Kidney (tissue), 14 donors: ENCODE results near the gene CDH13. TPM values are rescaled to one million over a fixed set of nuclear protein-coding genes. Genes with fewer than 3 reads are reported as not detected.

Experiments
- DNase-seq, 5 donors: peaks; one replicate each; pipeline ENCODE4 v3.0.0-alpha.2; 2013 to 2020
- FAIRE-seq: peaks from 2 replicates; lab custom pipeline; 2012; peaks lifted over from hg19 to GRCh38; lab: Jason Lieb, UNC
- H3K27ac ChIP-seq, 2 donors: one replicate each; pipeline ENCODE4 v1.7.0; 2013; ENCODE audit warnings: low read depth in 2 of 2, low read length in 2 of 2, inconsistent platforms in 1 of 2
- H3K27me3 ChIP-seq: one replicate; pipeline ENCODE4 v1.7.1; 2013; ENCODE audit warnings: low read length, inconsistent platforms; ENCODE audit not compliant: control insufficient read depth, insufficient read depth
- H3K36me3 ChIP-seq, 3 donors: one replicate each; pipeline versions ENCODE4 v1.7.0 to v1.7.1; 2013; ENCODE audit warnings: low read length in 3 of 3, control low read depth in 1 of 3, inconsistent platforms in 1 of 3; ENCODE audit not compliant: insufficient read depth in 3 of 3, control insufficient read depth in 2 of 3
- H3K4me1 ChIP-seq, 3 donors: one replicate each; pipeline versions ENCODE4 v1.7.0 to v1.7.1; 2013; ENCODE audit warnings: low read length in 3 of 3, inconsistent platforms in 1 of 3, low read depth in 1 of 3; ENCODE audit not compliant: control insufficient read depth in 2 of 3, insufficient read depth in 2 of 3
- H3K4me3 ChIP-seq, 3 donors: one replicate each; pipeline versions ENCODE4 v1.7.0 to v1.8.1; 2013; ENCODE audit warnings: low read length in 3 of 3, control low read depth in 1 of 3, inconsistent platforms in 1 of 3
- H3K9ac ChIP-seq, 3 donors: one replicate each; pipeline versions ENCODE4 v1.7.0 to v1.7.1; 2013; ENCODE audit warnings: low read length in 3 of 3, control low read depth in 1 of 3, inconsistent platforms in 1 of 3
- H3K9me3 ChIP-seq, 3 donors: one replicate each; pipeline versions ENCODE4 v1.7.0 to v1.7.1; 2013; ENCODE audit warnings: low read length in 3 of 3, control low read depth in 1 of 3, inconsistent platforms in 1 of 3; ENCODE audit not compliant: control insufficient read depth in 2 of 3, insufficient read depth in 1 of 3
- intact Hi-C: fragments of 100-400 bp; cut with DNase I; formaldehyde crosslinking; loops from one replicate; pipeline ENCODE4 v1.11.1; 2022
- polyA plus RNA-seq: library from polyadenylated mRNA; stranded (reverse); fragments of 350-450 nt; fragmentation: Illumina TruSeq; extraction: RNeasy Lipid Tissue Mini Kit (QIAGEN cat#74804); gene quantifications from one replicate; pipeline ENCODE4 v1.2.3, GENCODE V29; 2014; ENCODE audit warnings: low read depth, low replicate concordance; ENCODE audit not compliant: insufficient read depth
- total RNA-seq: library from RNA; stranded (reverse); fragmentation: NEBNext Ultra II Directional; extraction: Animal tissue kit (Norgen Biotek cat#: 25700); gene quantifications from one replicate; pipeline ENCODE4 v1.2.1, GENCODE V29; 2021
- TF ChIP-seq, protein P1 (sequence below): IDR thresholded peaks from 3 replicates; pipeline ENCODE4 v1.5.1; 2012; ENCODE audit warnings: mild to moderate bottlenecking, moderate library complexity, borderline replicate concordance; ENCODE audit not compliant: insufficient read depth; ENCODE audit errors: extremely low read depth
- donor health status: control.
- donor health status: control.
- donor health status: control.
- donor health status: control.
- donor health status: control.
- donor health status: DM: yes; HTN: yes; CAD: no.
- donor health status: Normal renal cell carcinoma (clear cell type).

Gene CDH13
- total and polyA plus RNA-seq, 2 donors from 2014 or later: 4.8 to 13.8 TPM

DNA sequence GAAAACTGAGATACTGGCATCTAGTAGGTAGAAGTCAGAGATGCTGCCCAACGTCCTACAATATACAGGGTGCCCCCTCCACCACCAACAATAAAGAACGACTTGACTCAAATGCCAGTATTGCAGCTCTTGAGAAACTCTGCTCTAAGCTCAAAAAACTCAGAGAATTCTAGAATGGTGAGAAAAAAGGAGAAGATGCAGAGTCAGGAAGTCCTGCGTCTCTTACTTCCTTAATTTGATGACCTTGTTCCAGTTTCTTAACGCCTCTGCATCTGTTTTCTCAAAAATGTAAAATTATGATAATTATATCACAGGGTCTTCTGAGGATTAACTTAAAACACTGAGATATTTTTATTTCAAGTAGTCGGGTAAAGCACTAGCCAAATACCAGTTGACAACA, 1179.3 kb downstream of the CDH13 start:
- no peaks in the 10 kb centered on the region for H3K27me3 ChIP-seq
- no peak overlapping the region for H3K27ac ChIP-seq
- DNase-seq (no peak), FAIRE-seq (no peak)
- peaks cover 0 to 8% (median 7%) of the 10 kb centered on the region in 3 donors for H3K4me1 ChIP-seq
- peaks cover 0 to 2% (median 0%) of the 10 kb centered on the region in 3 donors for H3K36me3 ChIP-seq
- H3K9ac ChIP-seq: no peak overlapping the region
- no peak overlapping the region for H3K4me3 ChIP-seq
- TF ChIP-seq, protein P1, sequence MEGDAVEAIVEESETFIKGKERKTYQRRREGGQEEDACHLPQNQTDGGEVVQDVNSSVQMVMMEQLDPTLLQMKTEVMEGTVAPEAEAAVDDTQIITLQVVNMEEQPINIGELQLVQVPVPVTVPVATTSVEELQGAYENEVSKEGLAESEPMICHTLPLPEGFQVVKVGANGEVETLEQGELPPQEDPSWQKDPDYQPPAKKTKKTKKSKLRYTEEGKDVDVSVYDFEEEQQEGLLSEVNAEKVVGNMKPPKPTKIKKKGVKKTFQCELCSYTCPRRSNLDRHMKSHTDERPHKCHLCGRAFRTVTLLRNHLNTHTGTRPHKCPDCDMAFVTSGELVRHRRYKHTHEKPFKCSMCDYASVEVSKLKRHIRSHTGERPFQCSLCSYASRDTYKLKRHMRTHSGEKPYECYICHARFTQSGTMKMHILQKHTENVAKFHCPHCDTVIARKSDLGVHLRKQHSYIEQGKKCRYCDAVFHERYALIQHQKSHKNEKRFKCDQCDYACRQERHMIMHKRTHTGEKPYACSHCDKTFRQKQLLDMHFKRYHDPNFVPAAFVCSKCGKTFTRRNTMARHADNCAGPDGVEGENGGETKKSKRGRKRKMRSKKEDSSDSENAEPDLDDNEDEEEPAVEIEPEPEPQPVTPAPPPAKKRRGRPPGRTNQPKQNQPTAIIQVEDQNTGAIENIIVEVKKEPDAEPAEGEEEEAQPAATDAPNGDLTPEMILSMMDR: no peak
- no peaks in the 10 kb centered on the region for H3K9me3 ChIP-seq
- intact Hi-C loops: no loop called here

DNA sequence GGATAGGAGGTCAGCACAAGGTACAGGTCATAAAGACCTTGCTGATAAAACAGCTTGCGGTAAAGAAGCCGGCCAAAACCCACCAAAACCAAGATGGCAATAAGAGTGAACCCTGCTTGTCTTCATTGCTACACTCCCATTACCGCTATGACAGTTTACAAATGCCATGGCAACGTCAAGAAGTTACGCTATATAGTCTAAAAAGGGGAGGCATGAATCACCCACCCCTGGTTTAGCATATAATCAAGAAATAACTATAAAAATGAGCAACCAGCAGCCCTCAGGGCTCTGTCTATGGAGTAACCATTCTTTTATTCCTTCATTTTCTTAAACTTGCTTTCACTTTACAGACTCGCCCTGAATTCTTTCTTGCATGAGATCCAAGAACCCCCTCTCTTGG, 1180.0 kb downstream of the CDH13 start:
- Histone ChIP-seq H3K27ac (no peak overlapping the region), H3K4me1 (peaks cover 0 to 8% (median 7%) of the 10 kb centered on the region in 3 donors), H3K36me3 (peaks cover under 1 to 3% (median 2%) of the 10 kb centered on the region in 3 donors), H3K27me3 (no peaks in the 10 kb centered on the region), H3K4me3 (no peak overlapping the region), H3K9me3 (no peaks in the 10 kb centered on the region), H3K9ac (no peak overlapping the region)
- TF ChIP-seq, protein P1: no peak
- no peak for FAIRE-seq
- DNase-seq: no peak
- intact Hi-C loops: no loop called here

DNA sequence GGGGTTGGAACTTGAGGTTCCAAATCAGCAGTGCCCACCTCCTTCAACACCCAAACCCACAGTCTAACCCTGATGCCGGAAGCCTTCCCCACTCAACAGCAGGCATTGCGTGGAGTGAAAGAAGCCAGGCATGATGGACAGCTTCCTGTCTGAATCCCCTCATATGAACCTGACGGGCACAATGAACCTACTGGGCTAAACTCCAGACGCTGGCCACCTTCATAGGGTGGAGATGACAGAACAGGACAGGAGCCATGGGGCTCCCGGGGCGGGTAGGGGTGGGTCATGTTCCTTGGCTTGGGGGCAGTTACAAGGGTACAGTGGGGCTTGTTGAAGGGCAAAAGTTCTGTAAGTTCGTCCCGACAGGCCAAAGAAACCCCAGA, 1180.5 kb downstream of the CDH13 start:
- FAIRE-seq (no peak), DNase-seq (no peak)
- Histone ChIP-seq H3K27ac (no peak overlapping the region), H3K27me3 (no peaks in the 10 kb centered on the region), H3K9me3 (no peaks in the 10 kb centered on the region), H3K36me3 (peaks cover 2 to 9% (median 2%) of the 10 kb centered on the region in 3 donors), H3K4me3 (peak overlapping the region; percentile 52 to 86 (median 57)), H3K9ac (no peak overlapping the region), H3K4me1 (peaks cover 0 to 7% (median 5%) of the 10 kb centered on the region in 3 donors)
- intact Hi-C loops: no loop called here
- TF ChIP-seq, protein P1: no peak
